Retinal pigment epithelial cell (primary cell): Measurements from ENCODE around the gene NAA60.

Experiments used
- DNase-seq: peaks from one replicate; pipeline ENCODE4 v3.0.0-alpha.2; 2010; ENCODE audit warnings: low read depth
- H3K4me3 ChIP-seq: 2 replicates; pipeline ENCODE4 v1.5.1; 2011; ENCODE audit warnings: mild to moderate bottlenecking, low read length, control low read depth, moderate library complexity
- CTCF ChIP-seq: conservative IDR thresholded peaks from 2 replicates; pipeline ENCODE4 v1.5.1; 2011; ENCODE audit warnings: low read depth, low read length, control low read depth, inconsistent platforms

NAA60 gene

GRCh38 chr16:3476409-3476808, 32.9 kb downstream of the NAA60 start:
- TF ChIP-seq CTCF: no peak
- H3K4me3 ChIP-seq: no peak overlapping the region
- no peak for DNase-seq

- no peak overlapping the region for H3K4me3 ChIP-seq
- DNase-seq: no peak
- no peak for TF ChIP-seq CTCF
Measured at GRCh38 chr16:3478242-3478925, 34.9 kb downstream of the NAA60 start.

GRCh38 chr16:3479654-3480216, 36.3 kb downstream of the NAA60 start:
- DNase-seq: no peak
- TF ChIP-seq CTCF: no peak
- H3K4me3 ChIP-seq: no peak overlapping the region

GRCh38 chr16:3480901-3481695, 37.6 kb downstream of the NAA60 start:
- TF ChIP-seq CTCF: peak; percentile 21
- no peak for DNase-seq
- H3K4me3 ChIP-seq: no peak overlapping the region

- no peak for TF ChIP-seq CTCF
- H3K4me3 ChIP-seq: no peak overlapping the region
- no peak for DNase-seq
Measured at GRCh38 chr16:3481696-3482658, 38.5 kb downstream of the NAA60 start.

GRCh38 chr16:3482659-3483241, 39.3 kb downstream of the NAA60 start:
- DNase-seq: no peak
- TF ChIP-seq CTCF: no peak
- H3K4me3 ChIP-seq: no peak overlapping the region
